AG04450 (cell line): ENCODE measurements around the gene BCL3. TPM values are rescaled to one million over a fixed set of nuclear protein-coding genes. Genes with fewer than 3 reads are reported as not detected.

Experiments used
- CTCF ChIA-PET: fragments of 300-600, 350-600 bp; formaldehyde crosslinking; extraction: SDS; loops from one replicate; lab custom pipeline; 2022; ENCODE audit warnings: antibody characterized with exemption, inconsistent platforms; lab: Charles Lee
- POLR2A ChIA-PET: fragments of 350-600 bp; formaldehyde crosslinking; extraction: SDS; loops from one replicate; lab custom pipeline; 2021; ENCODE audit warnings: antibody characterized with exemption, inconsistent platforms; lab: Yijun Ruan, JAX
- DNase-seq: peaks from one replicate; pipeline ENCODE4 v3.0.0-alpha.2; 2011; ENCODE audit warnings: low read depth, low spot score
- H3K27ac ChIP-seq: one replicate; pipeline ENCODE4 v1.5.1; 2012; ENCODE audit warnings: low read depth, low read length, control low read depth
- H3K27me3 ChIP-seq: one replicate; pipeline ENCODE4 v1.6.0; 2012; ENCODE audit warnings: low read length; ENCODE audit not compliant: control insufficient read depth, insufficient read depth
- H3K4me3 ChIP-seq: 2 replicates; pipeline ENCODE4 v1.5.1; 2011; ENCODE audit warnings: mild to moderate bottlenecking, low read depth, low read length, control low read depth
- H3K9me3 ChIP-seq: 2 replicates; pipeline ENCODE4 v1.5.1; 2012; ENCODE audit warnings: low read length; ENCODE audit not compliant: control insufficient read depth, insufficient read depth
- CTCF ChIP-seq: IDR thresholded peaks from 2 replicates; pipeline ENCODE4 v1.5.1; 2011; ENCODE audit warnings: low read depth, low read length, control low read depth, inconsistent platforms
- polyA plus RNA-seq: library from polyadenylated mRNA; depleted of rRNA; stranded (reverse); fragments of >200 nt; gene quantifications from 2 replicates; pipeline ENCODE4 v1.2.3, GENCODE V29; 2011

BCL3 gene
- polyA plus RNA-seq, 1 experiment: 5.6 TPM

DNA sequence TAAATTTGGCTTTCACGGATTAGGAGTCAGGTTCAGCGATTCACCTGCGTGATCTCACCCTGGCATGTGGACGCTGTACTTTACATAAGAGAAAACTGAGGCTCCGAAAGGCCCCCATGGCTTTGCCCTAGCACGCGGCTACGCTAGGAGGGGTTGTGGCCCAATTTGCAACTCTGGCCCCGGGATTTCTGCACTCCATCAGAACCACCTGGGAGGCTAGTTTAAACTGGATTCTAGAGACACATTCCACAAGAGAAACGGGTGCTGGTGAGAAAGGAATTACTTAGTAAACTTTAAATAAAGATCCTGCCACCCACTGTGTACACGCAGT lies 6.2 kb downstream of the BCL3 start:
- H3K27me3 ChIP-seq: no peaks in the 10 kb centered on the region
- peak overlapping the region; percentile 84 for H3K27ac ChIP-seq
- peak overlapping the region; percentile 59 for H3K4me3 ChIP-seq
- DNase-seq: no peak
- no peaks in the 10 kb centered on the region for H3K9me3 ChIP-seq
- ChIA-PET CTCF (interaction anchor here (0.5 to 2.1 kb wide), 6 partner anchors 16 to 91 kb away, joined by 3 to 13 read pairs (median 10); partner anchors contain the start of gene NECTIN2), POLR2A (interaction anchor here (1.1 to 2.6 kb wide), 2 partner anchors 13 to 91 kb away, joined by 7 to 18 read pairs; no protein-coding TSS in a partner anchor)
- TF ChIP-seq CTCF: no peak

DNA sequence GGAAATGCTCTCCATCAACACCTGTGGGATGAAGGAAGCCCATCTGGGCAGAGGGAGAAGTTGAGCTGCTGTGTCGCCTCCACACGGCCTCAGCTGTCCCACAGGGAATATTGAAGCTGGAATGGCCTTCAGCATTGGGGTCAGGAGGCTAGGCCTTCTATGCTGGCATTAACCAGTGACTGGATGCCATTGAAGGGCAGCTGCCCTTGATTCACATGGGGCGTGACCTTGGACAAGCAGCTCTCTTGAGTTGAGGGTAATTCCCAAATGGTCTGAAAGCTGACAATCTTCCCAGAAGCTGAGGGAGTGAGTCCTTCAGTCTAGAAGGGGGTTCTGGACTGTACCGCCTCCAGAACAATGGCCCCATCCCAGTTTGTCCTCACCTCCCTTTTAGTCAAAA lies 6.7 kb downstream of the BCL3 start:
- TF ChIP-seq CTCF: no peak
- CTCF ChIA-PET: interaction anchor here (0.5 to 2.1 kb wide), 5 partner anchors 16 to 91 kb away, joined by 3 to 13 read pairs (median 9); partner anchors contain the start of gene NECTIN2
- H3K27me3 ChIP-seq: no peaks in the 10 kb centered on the region
- no peaks in the 10 kb centered on the region for H3K9me3 ChIP-seq
- POLR2A ChIA-PET: interaction anchor here (2.6 kb wide), 1 partner anchor 13 kb away, joined by 18 read pairs; no protein-coding TSS in a partner anchor
- no peak for DNase-seq
- H3K27ac ChIP-seq: no peak overlapping the region
- no peak overlapping the region for H3K4me3 ChIP-seq

GRCh38 chr19:44756089-44756562 lies 7.6 kb downstream of the BCL3 start:
- no peak for DNase-seq
- ChIA-PET CTCF (interaction anchor here (0.6 to 2.1 kb wide), 4 partner anchors 15 to 90 kb away, joined by 3 to 13 read pairs (median 7); partner anchors contain the start of gene NECTIN2), POLR2A (interaction anchor here (0.6 kb wide), 1 partner anchor 20 kb away, joined by 3 read pairs; no protein-coding TSS in a partner anchor)
- H3K27me3 ChIP-seq: no peaks in the 10 kb centered on the region
- H3K9me3 ChIP-seq: no peaks in the 10 kb centered on the region
- TF ChIP-seq CTCF: no peak
- H3K4me3 ChIP-seq: no peak overlapping the region
- no peak overlapping the region for H3K27ac ChIP-seq

DNA sequence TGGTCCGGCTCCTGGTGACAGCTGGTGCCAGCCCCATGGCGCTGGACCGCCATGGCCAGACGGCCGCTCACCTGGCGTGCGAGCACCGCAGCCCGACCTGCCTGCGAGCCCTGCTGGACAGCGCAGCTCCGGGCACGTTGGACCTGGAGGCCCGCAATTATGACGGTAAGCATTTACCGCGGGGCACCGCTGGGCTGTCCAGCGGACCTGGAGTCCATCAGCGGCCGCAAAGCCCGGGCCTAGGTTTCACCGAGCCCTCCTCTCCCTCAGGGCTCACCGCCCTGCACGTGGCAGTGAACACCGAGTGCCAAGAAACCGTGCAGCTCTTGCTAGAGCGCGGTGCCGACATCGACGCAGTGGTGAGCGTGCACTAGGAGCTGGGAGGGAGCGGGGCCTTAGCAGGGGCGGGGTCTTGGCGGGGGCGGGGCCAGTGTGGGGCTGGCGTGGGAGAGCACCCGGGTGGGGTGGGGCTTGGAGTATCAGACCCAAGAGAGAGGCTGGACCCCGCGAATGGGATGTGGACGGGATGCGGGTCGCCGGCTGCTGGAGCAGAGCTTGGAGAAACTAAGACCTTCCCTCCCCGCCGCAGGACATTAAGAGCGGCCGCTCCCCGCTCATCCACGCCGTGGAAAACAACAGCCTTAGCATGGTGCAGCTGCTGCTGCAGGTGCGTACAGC lies 8.7 kb downstream of the BCL3 start:
- ChIA-PET POLR2A (interaction anchor here (0.8 to 2.0 kb wide), 4 partner anchors 8 to 15 kb away, joined by 3 to 6 read pairs (median 4); partner anchors contain the start of gene BCL3), CTCF (interaction anchor here (0.6 to 3.5 kb wide), 5 partner anchors 14 to 187 kb away, joined by 3 to 23 read pairs (median 4); partner anchors contain the start of gene NECTIN2)
- Histone ChIP-seq H3K27ac (peak overlapping the region; percentile 39), H3K27me3 (no peaks in the 10 kb centered on the region), H3K9me3 (no peaks in the 10 kb centered on the region), H3K4me3 (peak overlapping the region; percentile 58)
- no peak for DNase-seq
- no peak for TF ChIP-seq CTCF
